ENCODE data around the gene TUBGCP3. TPM values are rescaled to one million over a fixed set of nuclear protein-coding genes. Genes with fewer than 3 reads are reported as not detected.
"Not testable (repeated sequence)": the region's sequence is repeated elsewhere in the genome, so short reads cannot be mapped to it uniquely, and the experiment has no call there.

The TUBGCP3 gene
- total and polyA plus RNA-seq, 2 experiments from 2014 or later: 12.5 to 12.9 TPM

GRCh38 chr13:112556600-112556999 is 31.4 kb downstream of the TUBGCP3 start:
- no peak overlapping the region for H3K27ac ChIP-seq
- peaks cover 30% of the 10 kb centered on the region for H3K36me3 ChIP-seq
- H3K27me3 ChIP-seq: no peaks in the 10 kb centered on the region
- no peak for TF ChIP-seq CTCF (IDR thresholded peaks at IDR 0.05; ENCODE audit: low read depth, low read length)
- peaks cover 14% of the 10 kb centered on the region for H3K4me1 ChIP-seq (ENCODE audit: low read depth)
- H3K4me3 ChIP-seq: no peak overlapping the region
- no peaks in the 10 kb centered on the region for H3K9me3 ChIP-seq (ENCODE audit: low read depth)
- DNase-seq (ENCODE audit: low read depth in 1 of 2, low spot score in 1 of 2): no peak

GRCh38 chr13:112554214-112554850 is 33.6 kb downstream of the TUBGCP3 start:
- no peak for TF ChIP-seq CTCF (IDR thresholded peaks at IDR 0.05; ENCODE audit: low read depth, low read length)
- Histone ChIP-seq H3K27me3 (no peaks in the 10 kb centered on the region), H3K27ac (no peak overlapping the region), H3K4me3 (no peak overlapping the region), H3K4me1 (ENCODE audit: low read depth) (peaks cover 11% of the 10 kb centered on the region), H3K36me3 (peaks cover 30% of the 10 kb centered on the region), H3K9me3 (ENCODE audit: low read depth) (no peaks in the 10 kb centered on the region)
- no peak for DNase-seq (ENCODE audit: low read depth in 1 of 2, low spot score in 1 of 2)

- H3K27me3 ChIP-seq; H3K9me3 ChIP-seq (ENCODE audit: low read depth); DNase-seq (ENCODE audit: low read depth in 1 of 2, low spot score in 1 of 2); H3K4me1 ChIP-seq (ENCODE audit: low read depth); H3K4me3 ChIP-seq; H3K27ac ChIP-seq: not testable (repeated sequence)
- H3K36me3 ChIP-seq: peaks cover 24% of the 10 kb centered on the region
Measured at GRCh38 chr13:112548975-112549374, 39.0 kb downstream of the TUBGCP3 start.

GRCh38 chr13:112545856-112546255 is 42.1 kb downstream of the TUBGCP3 start:
- DNase-seq (ENCODE audit: low read depth in 1 of 2, low spot score in 1 of 2): peak in 1 of 2 donors; percentile 80
- Histone ChIP-seq H3K4me3 (no peak overlapping the region), H3K36me3 (peaks cover 11% of the 10 kb centered on the region), H3K27ac (no peak overlapping the region), H3K4me1 (ENCODE audit: low read depth) (no peaks in the 10 kb centered on the region), H3K9me3 (ENCODE audit: low read depth) (no peaks in the 10 kb centered on the region), H3K27me3 (no peaks in the 10 kb centered on the region)
- no peak for TF ChIP-seq CTCF (IDR thresholded peaks at IDR 0.05; ENCODE audit: low read depth, low read length)

GRCh38 chr13:112532837-112533745 is 54.9 kb downstream of the TUBGCP3 start:
- no peak overlapping the region for H3K4me3 ChIP-seq
- no peaks in the 10 kb centered on the region for H3K36me3 ChIP-seq
- peaks cover 6% of the 10 kb centered on the region for H3K4me1 ChIP-seq (ENCODE audit: low read depth)
- no peaks in the 10 kb centered on the region for H3K9me3 ChIP-seq (ENCODE audit: low read depth)
- H3K27me3 ChIP-seq: no peaks in the 10 kb centered on the region
- no peak overlapping the region for H3K27ac ChIP-seq
- peak in 1 of 2 donors; percentile 8 for DNase-seq (ENCODE audit: low read depth in 1 of 2, low spot score in 1 of 2)
- no peak for TF ChIP-seq CTCF (IDR thresholded peaks at IDR 0.05; ENCODE audit: low read depth, low read length)

Measured in cardiac muscle cell (in vitro differentiated cells and primary cell).